HG03521 (cell line): Measurements from ENCODE around the gene CD69.
"Not testable (repeated sequence)": the region's sequence is repeated elsewhere in the genome, so short reads cannot be mapped to it uniquely, and the experiment has no call there.

Experiments used
- ATAC-seq: cut with Tn5 transposase; IDR thresholded peaks from one replicate; pipeline ENCODE4 v1.9.1; 2021; ENCODE audit warnings: mild to moderate bottlenecking, moderate library complexity; ENCODE audit not compliant: unreplicated experiment

CD69 gene

GRCh38 chr12:9724023-9724422 lies 36.7 kb downstream of the CD69 start:
- no peak for ATAC-seq

- peak; percentile 50 for ATAC-seq
Measured at GRCh38 chr12:9721394-9722092, 39.2 kb downstream of the CD69 start.

- ATAC-seq, result no peak
Measured at GRCh38 chr12:9719790-9720189, 40.9 kb downstream of the CD69 start.

- no peak for ATAC-seq
Measured at GRCh38 chr12:9718968-9719367, 41.7 kb downstream of the CD69 start.

- ATAC-seq, result no peak
Measured at GRCh38 chr12:9717070-9717925, 43.4 kb downstream of the CD69 start.

GRCh38 chr12:9713032-9713558 lies 47.6 kb downstream of the CD69 start:
- ATAC-seq, result peak; percentile 57

GRCh38 chr12:9711664-9712063 lies 49.0 kb downstream of the CD69 start:
- ATAC-seq, result no peak

GRCh38 chr12:9710584-9711375 lies 49.9 kb downstream of the CD69 start:
- ATAC-seq, result no peak

- no peak for ATAC-seq
Measured at GRCh38 chr12:9708853-9709252, 51.8 kb downstream of the CD69 start.

- ATAC-seq, result no peak
Measured at GRCh38 chr12:9707864-9708808, 52.6 kb downstream of the CD69 start.

- ATAC-seq, result no peak
Measured at GRCh38 chr12:9707356-9707755, 53.3 kb downstream of the CD69 start.

- no peak for ATAC-seq
Measured at GRCh38 chr12:9706086-9706685, 54.5 kb downstream of the CD69 start.

- not testable (repeated sequence) for ATAC-seq
Measured at GRCh38 chr12:9704561-9704960, 56.1 kb downstream of the CD69 start.
